DMS 273 treated with DMSO at 0.1 percent for 48 hours (cell line): ENCODE measurements around the gene MAST3.
A peak's percentile ranks its signal among the peaks of the same experiment; 100 is the strongest.
"Not testable (repeated sequence)": the region's sequence is repeated elsewhere in the genome, so short reads cannot be mapped to it uniquely, and the experiment has no call there.

ENCODE experiments used
- DNase-seq: peaks from one replicate; lab custom pipeline; 2025; lab: John Stamatoyannopoulos, UW

MAST3 gene

GRCh38 chr19:18086590-18087138, 10.9 kb upstream of the MAST3 start, which contains the start of gene IL12RB1:
IL12RB1 (minus strand) TSS chr19:18086934; CDS start chr19:18086823, 111 bp downstream.
- DNase-seq = no peak

- DNase-seq = not testable (repeated sequence)
These were observed 8.5 kb upstream of the MAST3 start for GRCh38 chr19:18089096-18089541.

GRCh38 chr19:18089726-18090125, 7.9 kb upstream of the MAST3 start:
- DNase-seq = no peak

GRCh38 chr19:18090545-18091216, 6.9 kb upstream of the MAST3 start:
- no peak for DNase-seq

DNA sequence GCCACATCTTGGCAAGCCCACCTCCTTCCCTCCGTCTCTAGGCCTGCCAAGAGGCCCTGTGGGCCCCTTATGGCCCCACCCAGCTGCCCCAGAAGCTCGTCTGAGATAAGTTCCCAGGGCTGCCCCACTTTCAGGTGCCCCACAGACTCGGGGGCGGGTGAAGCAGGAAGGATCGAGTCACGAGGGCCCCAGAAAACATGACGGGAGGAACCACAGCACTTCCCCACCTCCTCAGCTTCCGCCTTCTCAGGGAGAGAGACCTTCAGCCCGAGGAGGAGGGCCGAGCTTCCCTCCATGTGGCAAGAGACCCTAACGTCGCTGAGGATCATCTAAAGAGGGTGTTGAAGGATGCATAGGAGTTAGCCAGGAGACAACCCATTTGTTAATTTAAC, 6.4 kb upstream of the MAST3 start:
- no peak for DNase-seq

GRCh38 chr19:18093439-18094161, 4.0 kb upstream of the MAST3 start:
- peak; percentile 45 for DNase-seq

- no peak for DNase-seq
These were observed 1.3 kb upstream of the MAST3 start for GRCh38 chr19:18096258-18096657.

GRCh38 chr19:18097993-18098890, 664 bp downstream of the MAST3 start:
- DNase-seq = peak; percentile 34

DNA sequence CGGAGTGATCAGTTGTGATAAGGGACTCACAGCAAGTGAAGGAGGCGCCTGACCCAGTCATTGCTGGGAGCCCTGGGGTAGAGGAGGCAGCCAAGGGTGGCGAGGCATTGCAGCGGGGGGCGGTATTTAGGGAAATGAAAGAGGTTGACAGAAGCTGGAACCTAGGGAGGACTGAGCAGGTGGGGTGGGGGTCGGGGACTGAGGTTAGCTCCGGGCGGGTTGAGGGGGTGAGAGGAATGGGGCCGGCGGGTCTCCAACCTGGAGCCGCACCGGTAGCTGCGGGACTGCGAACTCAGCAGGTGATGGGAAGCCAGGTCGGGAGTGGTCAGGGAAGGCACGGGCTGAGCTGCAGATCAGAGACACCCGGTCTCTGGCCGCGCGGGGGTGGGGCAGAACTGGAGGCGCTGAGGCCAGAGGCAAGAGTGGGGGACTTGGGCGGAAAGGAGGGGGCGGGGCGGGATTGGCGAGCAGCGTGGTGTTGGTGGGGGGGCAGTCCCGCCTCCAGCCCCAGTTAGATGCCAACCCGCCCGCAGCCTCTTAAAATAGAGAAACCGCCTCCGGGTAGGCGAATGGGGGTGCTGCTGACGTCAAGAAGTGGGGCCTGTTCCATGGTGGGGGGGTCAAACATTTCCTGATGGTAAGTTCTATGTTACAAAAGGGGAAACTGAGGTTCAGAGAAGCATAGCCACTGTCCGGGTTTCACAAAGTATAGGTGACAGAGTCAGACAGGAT, 1.5 kb downstream of the MAST3 start:
- DNase-seq = no peak

DNA sequence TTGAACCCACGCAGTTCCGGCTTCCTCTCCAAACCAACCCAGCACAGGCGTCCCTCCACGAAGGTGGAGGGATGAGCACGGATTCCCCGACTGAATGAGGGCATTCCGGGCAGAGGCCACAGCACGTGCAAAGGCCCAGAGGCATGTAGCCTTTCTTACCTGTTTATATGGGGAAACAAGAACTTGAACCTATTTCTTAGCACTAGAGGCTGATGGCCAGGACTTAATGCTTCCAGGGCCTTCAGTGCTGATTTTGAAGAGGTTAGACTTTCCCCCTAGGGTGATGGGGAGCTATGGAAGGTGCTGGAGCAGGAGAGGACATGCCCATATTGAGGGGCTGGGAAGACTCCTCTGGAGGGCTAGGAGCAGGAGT, 2.0 kb downstream of the MAST3 start:
- no peak for DNase-seq

GRCh38 chr19:18100710-18101109, 3.1 kb downstream of the MAST3 start:
- no peak for DNase-seq

DNA sequence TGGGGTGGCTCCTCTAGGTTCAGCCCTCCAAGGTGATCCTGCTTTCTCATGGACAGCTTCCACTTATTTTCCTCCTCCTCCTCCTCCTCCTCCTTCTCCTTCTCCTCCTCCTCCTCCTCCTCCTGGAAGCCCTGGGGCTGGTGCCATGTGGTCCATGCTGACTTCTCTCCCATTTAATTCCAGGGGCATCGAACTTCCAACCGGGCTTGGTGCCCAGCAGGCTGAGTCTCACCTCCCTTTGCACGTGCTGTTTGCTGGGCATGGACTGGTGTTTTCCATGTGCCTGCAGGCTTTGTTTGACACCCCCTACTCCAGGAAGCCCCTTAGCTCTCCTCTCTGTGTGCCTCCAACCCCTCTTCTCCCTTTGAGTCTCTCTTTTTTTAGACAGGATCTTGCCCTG, 3.7 kb downstream of the MAST3 start:
- DNase-seq = no peak

- DNase-seq = peak; percentile 69
These were observed 5.5 kb downstream of the MAST3 start for GRCh38 chr19:18102916-18103542.

DNA sequence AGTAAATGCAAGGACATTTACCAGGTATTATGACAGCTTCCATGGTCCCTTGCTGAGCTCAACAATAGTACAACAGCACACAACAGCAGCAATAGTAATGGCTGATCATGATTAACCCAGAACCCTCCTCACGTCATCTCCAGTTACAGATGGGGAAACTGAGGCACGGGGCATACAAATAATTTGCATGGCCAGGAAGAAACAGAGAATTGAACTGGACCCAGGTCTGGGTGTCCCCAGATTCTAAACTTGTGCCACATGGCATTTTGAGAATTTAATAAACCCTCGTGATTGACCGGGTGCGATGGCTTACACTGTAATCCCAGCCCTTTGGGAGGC, 7.2 kb downstream of the MAST3 start:
- DNase-seq = no peak

- not testable (repeated sequence) for DNase-seq
These were observed 7.7 kb downstream of the MAST3 start for GRCh38 chr19:18105259-18105658.

DNA sequence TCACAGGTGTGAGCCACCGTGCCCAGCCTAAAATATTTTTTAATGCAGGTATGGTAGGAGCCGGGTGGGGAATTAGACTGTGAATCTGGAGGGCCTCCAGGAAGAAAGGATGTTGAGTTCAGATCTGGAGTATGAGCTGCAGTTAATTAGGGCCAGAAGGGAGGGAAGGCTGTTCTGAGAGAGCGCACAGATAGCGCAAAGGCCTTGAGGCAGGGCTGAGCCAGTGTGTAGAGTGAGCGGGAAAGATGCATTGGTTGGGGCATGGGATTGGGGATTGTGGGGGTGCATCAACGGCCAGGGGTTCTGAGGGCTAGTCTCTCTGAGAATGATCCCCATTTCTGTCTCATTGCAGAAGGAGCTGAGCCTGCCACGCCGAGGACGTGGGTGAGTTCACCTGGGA, 9.7 kb downstream of the MAST3 start:
- DNase-seq = no peak

DNA sequence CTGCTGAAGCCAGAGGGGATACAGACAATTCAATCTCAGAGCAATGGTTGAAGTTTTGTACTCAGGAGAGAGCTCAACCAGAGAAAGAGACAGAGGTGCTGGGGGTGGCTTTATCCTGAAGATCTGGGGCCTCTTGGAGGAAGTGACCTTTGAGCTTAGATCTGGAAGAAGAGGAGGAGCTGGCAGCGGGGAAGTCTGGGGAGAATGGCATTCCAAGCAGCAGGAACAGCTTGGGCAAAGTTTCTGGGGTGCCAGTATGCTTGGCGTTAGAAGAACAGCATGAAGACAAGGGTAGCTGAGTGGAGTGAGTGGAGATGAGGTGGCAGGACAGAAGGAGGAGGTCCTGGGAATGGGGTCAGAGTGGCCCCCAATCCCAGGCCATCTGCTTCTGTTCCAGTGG, 11.3 kb downstream of the MAST3 start:
- DNase-seq = no peak

GRCh38 chr19:18109341-18109732, 11.8 kb downstream of the MAST3 start:
- no peak for DNase-seq

- DNase-seq = no peak
These were observed 12.4 kb downstream of the MAST3 start for GRCh38 chr19:18109733-18110608.

GRCh38 chr19:18110609-18111232, 13.1 kb downstream of the MAST3 start:
- no peak for DNase-seq
